HG02938 (cell line): ENCODE measurements around the gene DUSP16.

ENCODE experiments used
- ATAC-seq: cut with Tn5 transposase; IDR thresholded peaks from one replicate; pipeline ENCODE4 v1.9.1; 2021; ENCODE audit warnings: mild to moderate bottlenecking, moderate library complexity; ENCODE audit not compliant: unreplicated experiment

DUSP16 gene

DNA sequence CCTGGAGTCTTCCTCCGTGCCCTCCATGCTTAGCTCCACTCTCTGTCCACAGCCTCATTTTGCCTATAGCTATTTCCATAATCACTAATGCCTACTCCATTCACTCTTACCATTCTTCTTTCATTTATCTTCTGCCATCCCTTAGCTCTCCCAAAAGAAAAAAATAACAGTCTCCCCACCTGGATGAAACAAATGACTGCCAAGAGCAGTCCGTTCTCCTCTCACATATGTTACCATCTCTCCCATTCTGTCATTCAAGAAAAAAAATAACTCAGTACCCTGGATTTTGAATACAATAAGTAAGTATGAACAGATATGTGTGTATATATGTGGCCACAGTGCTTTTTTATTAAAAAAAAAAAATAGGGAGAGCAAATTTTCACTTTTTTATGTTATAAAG, 13.2 kb downstream of the DUSP16 start:
- no peak for ATAC-seq

DNA sequence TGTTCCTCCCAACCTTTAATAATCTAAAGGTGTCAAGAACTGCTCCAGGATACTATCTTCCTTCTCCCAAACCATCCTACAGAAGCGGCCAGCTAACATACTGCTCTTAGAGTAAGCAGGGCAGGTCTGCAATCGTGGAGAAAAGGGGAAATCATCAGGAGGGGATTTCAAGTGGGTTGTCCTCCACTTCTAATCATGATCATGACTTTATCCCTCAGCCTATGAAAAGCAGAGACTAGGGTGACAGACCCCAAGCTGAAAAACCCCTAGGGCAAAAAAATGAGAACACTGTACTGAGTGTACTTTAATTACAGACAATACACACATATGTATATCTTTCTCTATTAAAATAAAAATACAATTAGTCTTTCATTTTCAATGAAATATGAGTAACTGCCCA, 13.9 kb downstream of the DUSP16 start:
- no peak for ATAC-seq

DNA sequence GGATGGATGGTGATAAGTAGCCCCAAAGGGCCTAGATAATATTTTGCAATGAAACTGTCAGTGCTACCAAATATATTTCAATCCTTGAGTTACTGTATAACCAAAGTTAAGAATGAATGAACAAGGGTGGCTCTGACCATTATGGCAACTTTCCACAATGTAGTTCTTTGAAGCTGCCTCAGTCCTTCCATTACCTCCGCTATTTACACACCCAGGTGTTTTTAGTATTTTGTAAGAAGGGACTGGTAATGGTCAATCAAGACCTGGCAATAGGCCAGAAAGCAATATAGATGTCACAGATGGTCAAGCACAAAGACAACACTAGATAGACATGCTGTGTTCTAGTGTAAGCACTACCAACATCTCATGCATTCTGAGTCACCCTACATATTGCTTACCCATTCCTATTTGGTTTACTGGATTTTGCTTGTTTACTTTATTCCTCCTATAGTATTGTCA, 16.3 kb downstream of the DUSP16 start:
- no peak for ATAC-seq

DNA sequence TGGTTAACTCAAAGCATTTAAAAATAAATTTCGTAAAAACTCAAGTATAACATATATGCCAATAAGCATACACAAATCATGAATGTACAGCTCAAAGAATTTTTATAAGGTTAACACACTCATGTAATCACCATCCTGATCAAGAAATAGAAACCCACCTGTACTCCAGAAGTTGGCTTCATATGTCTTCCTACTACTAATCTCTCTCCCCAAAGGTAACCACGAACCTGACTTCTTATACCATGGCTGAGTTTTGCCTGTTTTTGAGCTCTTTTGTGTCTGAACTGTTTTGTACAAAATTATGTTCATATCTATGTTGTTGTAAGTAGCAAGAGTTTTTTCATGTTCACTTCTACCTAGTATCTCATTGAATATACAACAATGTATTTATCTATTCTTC, 18.7 kb downstream of the DUSP16 start:
- no peak for ATAC-seq

DNA sequence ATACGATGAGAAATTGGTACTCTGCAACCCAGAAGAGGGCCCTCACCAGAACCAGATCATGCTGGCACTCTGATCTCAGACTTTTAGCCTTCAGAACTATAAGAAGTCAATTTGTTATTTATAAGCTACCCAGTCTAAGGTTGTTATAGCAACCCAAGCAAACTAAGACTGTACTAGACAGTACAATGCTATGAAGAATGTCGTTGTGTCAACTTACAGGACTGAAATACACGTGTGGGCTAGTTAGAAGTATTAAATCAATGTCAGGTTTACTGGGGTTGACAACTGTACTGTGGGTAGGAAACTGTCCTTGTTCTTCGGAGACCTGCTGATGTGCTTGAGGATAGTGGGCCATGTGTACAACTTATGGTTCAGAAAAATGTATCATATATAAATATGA, 19.7 kb downstream of the DUSP16 start:
- no peak for ATAC-seq

DNA sequence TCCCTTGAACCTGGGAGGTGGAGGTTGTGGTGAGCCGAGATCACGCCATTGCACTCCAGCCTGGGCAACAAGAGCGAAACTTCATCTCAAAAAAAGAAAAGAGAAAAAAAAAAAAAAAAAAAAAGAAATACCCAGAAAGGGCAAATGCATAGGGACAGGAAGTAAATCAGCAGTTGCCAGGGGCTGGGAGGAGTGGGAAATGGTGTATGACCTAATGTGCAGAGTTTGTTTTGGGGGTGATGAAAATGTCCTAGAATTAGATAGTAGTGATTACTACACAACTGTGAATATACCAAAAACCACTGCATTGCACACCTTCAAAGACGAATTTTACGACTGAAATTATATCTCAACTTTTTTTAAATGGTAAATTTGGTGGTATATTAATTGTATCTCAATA, 20.4 kb downstream of the DUSP16 start:
- ATAC-seq = no peak

DNA sequence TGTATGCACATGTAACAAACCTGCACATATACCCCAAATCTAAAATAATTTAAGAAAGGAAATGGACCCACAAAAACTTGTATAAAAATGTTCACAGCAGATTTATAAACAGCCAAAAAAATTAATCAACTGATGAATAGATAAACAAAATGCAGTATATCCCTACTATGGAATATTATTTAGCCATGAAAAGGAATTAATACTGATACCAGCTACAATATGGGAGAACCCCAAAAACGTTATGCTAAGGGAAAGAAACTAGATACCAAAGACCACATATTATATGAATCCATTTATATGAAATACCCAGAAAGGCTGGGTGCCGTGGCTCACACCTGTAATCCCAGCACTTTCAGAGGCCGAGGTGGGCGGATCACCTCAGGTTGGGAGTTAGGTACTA, 20.9 kb downstream of the DUSP16 start:
- ATAC-seq = no peak

DNA sequence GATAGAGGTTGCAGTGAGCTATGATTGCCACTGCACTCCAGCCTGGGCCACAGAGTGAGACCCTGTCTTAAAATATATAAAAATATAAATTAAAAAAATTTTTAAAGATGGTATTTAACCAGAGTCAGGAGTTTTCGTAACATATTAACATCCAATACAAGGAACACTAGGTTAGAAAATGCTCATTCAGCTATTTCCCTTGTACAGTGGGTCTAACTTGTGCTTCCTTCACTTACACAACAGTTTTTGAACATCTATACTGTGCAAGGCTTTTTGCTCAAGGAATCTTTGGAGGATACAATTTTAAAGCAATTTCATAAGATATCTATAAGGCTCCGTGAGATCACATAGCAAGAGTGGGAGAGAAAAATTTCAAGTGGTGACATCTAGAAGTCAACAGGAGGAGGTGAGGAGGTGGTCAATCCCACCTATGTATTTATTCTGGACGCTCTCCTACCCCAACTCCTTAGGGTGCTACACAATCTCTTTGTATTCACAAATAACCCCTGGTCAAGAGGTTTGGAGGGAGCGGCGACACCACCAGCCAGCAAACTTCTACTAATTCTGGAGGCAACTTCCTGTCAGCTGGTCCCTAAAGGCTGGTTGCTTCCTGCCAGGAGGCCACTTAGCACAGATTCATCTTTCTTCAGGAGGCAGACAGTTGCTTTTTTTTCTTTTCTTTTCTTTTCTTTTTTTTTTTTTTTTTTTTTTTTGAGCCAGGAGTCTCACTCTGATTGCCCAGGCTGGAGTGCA, 22.2 kb downstream of the DUSP16 start:
- no peak for ATAC-seq

DNA sequence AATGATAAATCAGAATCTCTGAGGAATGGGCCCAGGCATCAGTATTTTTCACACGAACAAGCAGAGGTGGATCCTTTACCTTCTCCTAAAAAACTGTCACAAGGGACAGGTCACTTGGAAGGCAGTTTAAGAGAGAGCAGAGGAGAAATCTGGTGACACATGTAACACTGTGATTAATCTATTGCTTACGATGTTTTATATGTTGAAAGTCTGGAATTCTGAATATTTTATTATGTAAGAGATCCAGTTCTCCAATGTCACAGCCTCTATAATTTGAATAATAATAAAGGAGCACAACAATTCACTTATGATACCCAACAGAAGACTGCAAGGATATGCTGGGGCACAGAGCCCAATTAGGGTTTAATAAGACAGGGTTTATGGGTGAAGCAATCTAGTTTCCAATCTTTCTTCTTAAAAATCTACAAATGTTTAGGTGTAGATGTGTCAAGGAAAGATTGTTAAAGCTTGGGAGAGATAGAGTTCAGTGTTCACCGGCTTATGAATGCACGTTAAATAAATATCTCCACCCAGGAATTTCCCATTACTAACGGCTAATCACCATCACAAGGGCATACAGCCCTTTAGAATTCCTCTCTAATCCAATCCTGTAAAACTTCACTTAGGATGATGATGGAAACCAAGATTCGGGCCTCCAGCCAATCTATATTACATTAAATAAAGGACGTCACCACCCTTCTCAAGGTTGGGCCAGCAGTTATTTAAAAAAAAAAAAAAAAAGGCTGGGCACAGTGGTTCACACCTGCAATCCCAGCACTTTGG, 23.4 kb downstream of the DUSP16 start:
- ATAC-seq = no peak

DNA sequence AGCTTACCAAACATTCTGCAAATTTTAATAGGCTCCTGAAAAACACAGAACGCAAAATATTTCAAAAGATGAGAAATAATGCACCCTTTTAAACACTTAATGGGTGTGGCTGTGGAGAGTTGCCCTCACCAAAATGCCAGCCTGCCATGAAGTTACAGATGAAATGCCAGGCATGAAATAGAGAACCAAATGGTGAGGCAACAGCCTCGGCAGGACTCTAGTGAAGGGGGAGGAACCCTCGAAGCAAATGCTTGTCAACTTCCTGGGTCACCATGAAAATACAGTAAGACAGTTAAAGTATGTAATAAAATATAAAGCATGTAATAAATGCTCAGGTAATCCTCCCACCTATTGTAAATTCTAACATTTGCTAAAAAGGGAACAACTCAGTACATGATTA, 24.1 kb downstream of the DUSP16 start:
- no peak for ATAC-seq

DNA sequence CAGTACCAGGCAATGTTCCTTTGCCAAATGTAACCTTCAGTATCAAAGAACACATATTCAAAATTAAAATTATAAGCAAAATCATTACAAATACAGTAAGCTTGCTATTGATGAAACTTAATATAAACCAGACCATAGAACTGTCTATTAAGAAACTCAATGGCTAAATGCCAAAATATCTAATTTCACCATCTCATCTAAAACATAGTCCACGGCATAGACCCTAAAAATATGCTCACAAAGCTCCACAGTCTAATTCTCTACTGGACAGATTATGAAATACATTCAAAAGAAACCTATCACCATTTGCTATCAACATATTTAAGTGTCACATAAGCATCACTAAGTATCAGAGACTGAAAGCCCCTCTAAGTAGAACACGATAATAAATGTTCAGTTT, 25.2 kb downstream of the DUSP16 start:
- no peak for ATAC-seq

DNA sequence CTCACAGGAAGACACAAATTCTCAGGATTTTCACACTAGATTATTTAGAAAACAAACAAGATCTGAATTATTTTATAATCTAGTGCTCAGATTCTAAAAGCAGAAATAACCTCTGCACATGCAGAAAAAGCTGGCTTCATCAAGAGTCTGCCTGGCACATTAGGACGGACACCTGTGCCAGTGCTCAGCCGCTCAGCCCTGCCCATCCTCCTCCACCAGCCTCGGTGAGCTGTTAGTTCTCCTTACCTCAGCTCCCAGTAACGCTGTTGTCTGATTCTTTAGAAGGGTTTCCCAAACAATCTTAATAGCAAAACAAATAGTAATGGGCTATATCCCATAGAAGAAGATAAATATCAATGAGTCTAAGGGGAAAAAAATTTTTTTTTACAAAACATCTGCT, 27.7 kb downstream of the DUSP16 start:
- ATAC-seq = no peak

DNA sequence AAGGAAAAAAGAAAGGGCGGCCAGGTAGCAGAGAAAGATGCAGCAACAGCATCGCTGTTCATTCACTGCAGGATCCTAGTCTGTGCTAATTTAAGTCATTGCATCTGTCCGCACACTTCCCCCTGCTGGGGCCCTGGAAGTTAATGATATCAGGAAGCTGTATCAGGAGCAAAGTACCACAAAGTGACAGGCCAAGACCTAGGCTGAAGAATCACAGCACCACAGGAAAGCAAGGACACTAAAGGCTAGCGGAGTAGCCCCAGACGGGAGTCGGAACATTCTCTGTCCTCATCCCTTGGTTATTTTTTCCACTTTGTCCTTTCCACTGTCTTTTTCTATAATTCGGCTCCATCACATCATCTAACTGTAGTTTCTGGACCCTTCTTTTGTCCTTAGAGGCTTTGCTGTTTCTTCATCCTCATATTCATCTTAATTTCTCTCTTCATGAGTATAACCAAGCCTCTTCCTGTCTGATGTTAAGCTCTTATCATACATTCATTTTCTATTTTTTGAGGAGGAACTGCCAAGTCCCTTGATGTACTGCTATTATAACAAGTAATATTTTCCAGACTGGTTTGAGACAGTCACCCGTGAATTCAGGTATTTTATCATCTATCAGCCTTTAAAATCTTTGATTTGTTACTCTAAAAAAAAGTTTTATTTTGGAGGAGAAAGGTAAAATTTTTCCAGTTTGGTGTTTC, 28.3 kb downstream of the DUSP16 start:
- ATAC-seq = no peak

DNA sequence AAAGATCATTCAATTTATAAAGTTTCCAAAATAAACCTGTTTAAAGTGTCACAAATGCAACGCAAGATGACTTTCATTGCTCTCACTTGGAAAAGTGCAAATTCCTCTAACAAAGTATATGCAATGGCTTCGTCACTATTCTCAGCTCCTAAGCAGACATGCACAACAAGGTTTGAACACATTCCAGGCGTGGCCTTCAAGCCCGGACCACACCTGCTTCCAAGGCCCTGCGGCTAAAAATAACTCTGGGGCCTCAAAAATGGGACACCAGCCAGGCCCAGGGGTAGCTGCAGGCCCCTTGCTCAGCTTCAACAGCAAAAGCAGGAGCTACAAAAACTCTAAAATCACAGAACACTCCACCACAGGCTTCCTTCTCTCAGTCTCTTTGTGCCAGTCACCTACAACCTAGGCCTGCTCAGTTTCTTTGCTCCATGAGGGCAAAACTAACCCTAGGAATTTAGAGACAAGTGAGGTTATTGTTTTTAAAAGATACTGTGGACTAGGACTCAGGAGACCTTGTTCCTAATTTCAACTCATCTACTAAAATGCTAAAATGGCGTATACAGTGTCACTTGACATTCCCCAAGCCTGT, 29.3 kb downstream of the DUSP16 start:
- no peak for ATAC-seq

DNA sequence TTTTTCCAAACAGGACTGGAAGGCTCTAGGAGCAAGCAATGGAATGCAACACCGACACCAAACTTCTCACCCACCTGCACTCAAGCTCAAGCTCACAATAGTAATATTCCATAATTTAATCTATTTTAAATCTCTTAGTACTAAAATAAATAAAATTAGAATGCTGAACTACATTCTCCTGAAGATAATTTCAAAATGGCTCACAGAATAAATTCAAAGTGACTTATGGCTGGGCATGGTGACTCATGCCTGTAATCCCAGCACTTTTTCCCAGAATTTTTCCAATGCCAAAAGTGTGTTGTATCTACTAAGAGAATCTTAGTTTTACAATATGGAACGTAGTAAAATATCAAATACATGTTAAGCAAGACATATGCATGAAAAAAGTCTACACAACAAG, 31.5 kb downstream of the DUSP16 start:
- ATAC-seq = no peak

DNA sequence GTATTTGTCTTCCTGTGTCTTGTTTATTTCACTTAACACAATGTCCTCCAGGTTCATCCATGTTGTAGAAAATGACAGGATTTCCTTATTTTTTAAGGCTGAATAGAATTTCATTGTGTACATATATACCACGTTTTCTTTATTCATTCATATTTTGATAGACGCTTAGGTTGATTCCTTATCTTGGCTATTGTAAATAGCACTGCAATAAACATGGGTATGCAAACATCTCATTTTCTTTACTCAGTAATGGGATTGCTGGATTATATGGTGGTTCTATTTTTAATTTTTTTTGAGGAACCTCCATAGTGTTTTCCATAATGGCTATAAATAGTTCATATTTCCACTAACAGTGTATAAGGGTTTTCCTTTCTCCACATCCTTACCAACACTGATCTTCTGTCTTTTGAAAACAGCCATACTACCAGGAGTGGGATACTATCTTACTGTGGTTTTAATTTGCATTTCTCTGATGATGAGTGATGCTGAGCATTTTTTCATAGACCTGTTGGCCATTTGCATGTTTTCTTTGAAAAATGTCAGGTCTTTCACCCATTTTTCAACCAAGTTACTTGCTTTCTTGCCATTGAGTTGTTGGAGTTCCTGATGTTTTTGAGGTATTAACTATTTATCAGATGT, 32.8 kb downstream of the DUSP16 start:
- ATAC-seq = no peak

DNA sequence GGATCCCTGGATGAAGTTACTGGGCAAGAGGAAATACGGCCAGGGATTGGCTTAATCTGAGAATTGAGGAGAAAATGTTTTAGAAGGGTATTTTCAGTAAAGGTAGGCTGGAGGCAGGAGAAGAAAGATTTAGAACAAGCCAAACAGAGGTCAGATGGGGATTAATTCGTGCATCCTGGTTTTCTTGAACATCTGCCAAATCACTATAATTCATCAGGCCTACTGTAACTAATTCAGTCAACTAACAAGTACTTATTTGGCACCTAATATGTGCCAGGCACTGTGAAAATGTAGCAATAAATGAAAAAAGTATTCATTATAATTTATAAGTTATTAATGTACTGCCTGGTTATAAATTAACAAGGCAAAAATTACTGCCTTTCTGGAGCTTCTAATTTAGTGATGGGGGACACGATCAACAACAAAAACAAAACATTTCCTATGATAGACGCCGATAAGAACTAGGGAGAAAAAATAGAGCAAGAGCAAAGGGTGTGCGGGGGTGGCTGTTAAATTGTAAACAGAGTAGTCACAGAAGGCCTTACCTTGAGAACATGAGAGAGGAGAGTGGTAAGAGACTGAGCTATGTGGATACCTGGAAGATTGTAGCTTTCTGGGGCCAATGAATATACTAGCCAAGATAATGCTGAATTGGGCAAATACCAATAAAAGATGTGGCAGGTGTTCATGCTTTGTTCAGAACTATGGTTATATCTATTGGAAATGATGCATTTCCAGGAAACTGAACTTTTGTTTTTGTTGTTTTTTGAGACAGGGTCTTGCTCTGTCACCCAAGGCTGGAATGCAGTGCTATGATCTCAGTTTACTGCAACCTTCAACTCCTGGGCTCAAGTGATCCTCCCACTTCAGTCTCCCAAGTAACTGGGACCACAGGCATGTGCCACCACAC, 34.0 kb downstream of the DUSP16 start:
- no peak for ATAC-seq

DNA sequence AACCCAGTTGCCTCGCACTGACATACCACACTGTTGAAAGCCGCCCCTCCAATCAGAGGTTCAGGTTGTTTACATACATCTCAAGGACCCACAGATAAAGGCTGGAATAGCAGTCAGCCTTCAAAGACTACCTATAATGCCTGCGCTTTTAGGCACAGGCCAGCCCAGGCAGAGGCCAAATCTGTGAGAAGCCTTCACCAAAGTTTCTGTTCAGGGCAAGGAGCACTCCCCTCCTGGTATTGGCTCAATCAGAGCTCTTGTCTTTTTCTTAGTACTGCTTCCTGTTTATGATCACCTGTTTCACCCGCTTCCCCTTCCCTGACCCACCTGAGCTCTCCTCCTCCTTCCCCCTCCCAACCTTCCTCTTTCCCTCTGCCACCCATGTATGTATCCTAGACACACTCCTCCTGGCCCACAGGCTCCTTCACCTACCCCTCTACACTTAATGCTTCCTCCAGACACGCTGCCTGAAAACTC, 34.8 kb downstream of the DUSP16 start:
- ATAC-seq = no peak

DNA sequence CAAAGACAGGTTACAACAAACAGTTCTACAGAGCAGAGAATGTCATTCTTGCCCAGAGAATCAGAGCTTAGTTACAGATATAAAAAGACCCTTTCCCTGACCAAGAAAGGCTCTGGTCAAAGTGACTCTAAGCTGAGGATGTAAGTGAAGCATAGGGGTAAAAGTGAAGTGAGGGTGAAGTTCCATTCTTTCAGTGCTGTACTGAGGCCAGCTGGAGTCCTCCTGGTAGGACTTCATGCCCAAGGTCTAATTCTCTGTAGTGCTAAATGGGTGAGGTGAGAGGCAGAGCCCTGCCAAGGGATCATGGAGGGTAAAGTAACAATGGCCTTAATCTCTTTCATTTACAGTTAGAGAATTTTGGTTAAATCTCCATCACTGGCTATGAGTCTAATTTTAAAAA, 38.5 kb downstream of the DUSP16 start:
- ATAC-seq = no peak

DNA sequence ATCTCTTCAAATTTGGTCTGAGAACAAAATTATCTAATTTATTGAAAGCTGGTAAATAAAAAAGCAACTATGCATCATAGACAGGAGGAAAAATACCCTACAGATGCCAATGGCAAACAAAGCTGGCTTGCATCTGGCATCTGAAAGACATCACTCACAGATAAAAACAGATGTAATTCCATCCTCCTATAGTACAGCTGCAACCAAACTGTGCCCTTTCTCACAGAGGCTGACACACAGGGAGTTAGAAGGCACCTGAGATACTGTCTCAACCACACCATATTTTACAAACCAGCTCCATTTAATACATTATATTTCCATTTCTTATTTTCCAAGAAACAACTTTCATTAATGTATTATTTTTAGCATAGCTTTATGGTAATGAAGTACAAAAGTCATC, 39.4 kb downstream of the DUSP16 start:
- ATAC-seq = no peak
